NK-92 treated with Interleukin-12 subunit alpha and Interleukin-12 subunit beta, amount 100 ng/mL, for 24 hours (cell line): ENCODE results near the gene PNMA3.
"Not testable (repeated sequence)": the region's sequence is repeated elsewhere in the genome, so short reads cannot be mapped to it uniquely, and the experiment has no call there.

Experiments
- DNase-seq: peaks from one replicate; lab custom pipeline; 2025; lab: John Stamatoyannopoulos, UW

Gene PNMA3

DNA sequence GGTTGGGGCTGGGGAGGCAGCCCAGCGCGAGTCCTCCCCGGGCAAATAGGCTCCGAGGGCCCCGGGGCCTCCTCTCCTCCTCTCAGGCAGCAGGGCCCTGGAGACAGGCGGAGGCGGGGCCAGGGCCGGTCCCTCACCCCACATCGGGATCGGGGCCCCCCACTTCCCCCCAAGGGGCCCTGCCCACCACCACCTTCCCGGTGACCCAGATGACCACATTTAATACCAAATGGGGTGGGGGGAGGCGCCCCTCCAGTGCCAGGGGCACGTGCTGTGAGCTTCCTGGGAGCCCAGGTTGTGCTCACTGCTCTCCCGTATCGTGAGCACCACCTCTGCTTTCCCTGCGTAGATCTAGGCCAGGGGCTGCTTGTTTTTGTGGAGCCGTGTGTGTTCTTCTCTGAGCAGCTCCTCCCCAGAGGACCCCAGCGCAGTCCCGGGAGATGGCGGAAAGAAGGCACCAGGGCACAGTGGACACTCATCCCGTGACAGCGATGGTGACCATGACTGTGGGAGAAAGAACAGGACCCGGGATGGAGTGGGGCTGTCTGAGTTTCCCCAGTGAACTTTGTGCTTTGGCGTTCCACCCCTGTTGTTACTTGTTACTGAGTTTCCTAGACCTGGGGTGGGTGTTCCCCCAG, 18.1 kb downstream of the PNMA3 start:
- DNase-seq: no peak

DNA sequence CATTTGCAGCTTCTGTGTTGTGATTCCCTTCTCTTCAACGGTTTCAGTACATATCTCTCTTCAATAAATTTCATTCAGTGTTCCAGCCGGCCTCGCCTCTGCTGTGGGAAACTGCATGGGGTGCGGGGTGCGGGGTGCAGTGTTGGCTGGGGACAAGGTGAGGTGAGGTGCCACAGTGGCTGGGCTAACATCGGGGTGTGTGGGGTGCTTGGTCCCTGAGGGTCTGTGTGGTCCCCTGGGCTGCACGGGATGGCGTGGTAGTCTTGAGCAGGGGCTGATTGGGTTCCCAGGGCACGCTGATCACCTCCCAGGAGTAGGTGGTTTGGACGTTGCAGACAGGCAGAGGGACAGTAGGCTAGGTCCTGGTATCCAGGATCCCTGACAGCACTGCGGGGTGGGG, 18.7 kb downstream of the PNMA3 start:
- no peak for DNase-seq

DNA sequence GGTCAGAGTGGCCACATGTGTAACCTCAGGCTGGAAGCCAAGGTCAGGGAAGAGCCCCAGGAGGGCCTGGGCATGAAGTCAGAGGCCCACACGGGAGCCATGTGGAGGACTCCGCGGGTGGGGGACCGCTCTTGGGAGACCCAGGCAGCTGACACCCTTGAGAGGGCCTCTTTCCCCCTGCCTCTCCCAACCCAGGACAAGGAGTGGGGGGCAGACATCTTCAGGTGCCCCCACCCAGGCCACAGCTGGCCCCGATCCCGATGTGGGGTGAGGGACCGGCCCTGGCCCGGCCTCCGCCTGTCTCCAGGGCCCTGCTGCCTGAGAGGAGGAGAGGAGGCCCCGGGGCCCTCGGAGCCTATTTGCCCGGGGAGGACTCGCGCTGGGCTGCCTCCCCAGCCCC, 19.1 kb downstream of the PNMA3 start:
- DNase-seq: no peak

DNA sequence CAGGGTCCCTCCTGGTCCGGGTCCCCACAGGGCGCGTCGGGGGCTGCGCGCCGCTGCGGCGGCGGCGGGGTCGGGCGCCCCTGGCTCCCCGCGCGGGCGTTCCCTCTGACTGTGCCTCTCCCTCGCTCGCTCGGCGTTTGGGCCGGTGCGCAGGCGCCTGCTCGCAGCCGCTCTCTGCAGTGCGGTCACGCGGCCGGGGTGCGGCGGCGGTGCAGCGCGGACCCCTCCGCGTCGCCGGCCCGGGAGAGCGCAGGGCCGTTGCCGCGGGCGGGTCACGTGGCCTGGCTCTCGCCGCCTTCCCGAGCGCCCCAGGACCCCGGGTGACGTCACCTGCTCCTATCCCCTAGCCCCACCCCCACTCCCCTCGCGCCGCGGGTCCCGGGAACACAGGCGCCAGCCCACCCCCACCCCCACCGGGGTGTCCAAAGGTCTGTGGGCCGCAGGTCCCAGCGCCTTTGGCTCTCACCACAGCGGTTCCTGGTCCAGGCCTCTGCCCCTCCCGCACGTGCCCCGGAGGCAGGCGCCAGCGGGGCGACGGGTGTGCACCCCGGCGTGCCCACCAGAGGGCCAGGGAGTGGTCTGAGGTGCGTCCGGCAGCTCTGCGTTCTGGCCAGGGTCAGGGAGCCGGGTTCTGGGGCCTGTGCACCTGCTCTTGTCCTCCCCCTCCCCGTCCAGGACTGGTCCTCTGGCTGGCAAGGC, 21.3 kb downstream of the PNMA3 start:
- not testable (repeated sequence) for DNase-seq

DNA sequence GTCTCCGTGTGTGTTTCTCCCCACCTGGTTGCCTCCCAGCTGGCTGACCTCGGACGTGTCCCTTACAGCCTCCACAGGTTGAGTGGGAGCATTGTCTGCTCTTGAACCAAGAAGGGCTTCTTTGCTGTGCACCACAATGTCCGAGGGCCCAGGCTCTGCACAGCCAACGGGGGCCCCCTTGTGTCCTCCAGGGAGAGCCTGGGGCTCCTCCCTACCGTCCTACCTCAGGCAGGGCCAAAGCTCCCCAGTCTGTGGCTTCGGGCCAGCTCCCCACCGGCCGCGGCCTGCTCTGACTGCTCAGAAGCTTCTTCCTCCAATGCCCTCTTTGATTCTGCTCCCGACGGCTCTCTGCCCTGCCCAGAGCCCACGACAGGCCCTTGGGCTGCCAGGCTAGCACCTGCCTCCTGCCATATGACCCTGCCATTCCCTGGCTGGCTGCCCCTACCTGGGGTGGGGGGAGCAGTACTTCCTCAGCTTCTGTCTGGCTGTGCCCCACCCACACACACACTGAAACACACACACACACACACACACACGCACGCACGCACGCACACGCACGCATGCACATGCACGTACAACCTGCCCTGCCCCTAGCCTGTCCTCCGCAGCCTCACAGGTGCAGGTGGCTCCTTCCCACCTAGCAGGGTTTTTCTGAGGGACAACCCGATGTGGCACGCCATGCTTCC, 27.1 kb downstream of the PNMA3 start:
- not testable (repeated sequence) for DNase-seq

DNA sequence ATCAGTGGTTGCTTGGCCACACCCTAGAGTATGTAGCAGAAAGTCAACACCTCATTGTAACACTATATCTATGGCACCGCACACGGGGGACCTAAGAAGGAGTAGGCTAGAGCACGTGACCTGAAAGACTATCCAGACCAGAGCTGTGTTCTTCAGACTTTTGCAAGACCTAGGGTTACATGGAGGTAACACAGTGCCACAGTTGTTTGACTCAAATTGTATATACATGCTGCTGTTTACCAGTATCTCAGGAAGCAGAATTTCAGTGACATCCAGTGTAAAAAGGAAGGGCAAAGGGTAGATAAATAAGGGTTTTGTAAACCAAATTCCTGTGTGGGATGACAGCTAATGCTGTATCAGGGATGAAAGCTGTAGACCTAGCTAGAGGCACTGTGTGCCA, 46.1 kb downstream of the PNMA3 start:
- DNase-seq: no peak

DNA sequence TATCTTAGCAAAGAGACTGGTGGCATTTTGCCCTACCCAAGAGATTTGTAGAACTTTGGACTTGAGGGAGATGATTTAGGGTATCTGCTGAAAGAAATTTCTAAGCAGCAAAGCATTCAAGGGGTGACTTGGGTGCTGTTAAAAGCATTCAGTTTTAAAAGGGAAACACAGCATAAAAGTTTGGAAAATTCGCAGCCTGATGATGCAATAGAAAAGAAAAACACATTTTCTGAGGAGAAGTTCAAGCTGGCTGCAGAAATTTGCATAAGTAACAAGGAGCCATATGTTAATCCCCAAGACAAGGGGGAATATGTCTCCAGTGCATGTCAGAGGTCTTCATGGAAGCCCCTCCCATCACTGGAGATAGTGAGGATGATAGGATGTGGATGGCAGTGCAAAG, 48.7 kb downstream of the PNMA3 start:
- DNase-seq: not testable (repeated sequence)

DNA sequence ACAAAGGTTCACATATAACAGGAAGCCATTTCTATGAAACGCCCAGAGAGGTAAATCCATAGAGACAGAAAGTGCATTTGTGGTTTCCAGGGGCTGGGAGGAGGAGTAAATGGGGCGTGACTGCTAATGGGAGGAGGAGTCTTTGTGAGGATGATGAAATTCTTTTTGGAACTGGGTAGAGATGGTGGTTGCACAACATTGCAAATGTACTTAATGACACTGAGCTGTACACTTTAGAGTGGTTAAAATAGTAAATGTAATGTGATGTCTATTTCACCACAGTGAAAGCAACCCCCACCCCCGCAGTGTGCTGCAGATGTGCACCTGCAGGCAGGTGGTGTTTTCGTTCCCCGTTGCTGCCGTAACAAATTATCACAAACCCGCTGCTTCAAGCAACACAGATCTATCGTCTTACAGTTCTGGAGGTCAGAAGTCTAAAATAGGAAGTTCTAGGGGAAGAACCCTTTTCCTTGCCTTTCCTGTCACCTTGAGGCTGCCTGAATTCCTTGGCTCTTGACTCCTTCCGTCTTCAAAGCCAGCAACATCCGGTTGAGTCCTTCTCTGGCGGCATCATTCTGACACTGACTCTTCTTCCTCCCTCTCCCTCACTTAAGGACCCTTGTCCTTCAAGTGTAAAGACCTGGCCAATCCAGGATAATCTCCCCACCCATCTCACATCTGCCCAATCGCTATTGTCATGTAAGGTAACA, 50.0 kb downstream of the PNMA3 start:
- DNase-seq: not testable (repeated sequence)
